ENCODE results near the gene CATSPERD. TPM values are rescaled to one million over a fixed set of nuclear protein-coding genes. Genes with fewer than 3 reads are reported as not detected.
A peak's percentile ranks its signal among the peaks of the same experiment; 100 is the strongest.

The CATSPERD gene
- total and polyA plus RNA-seq, 9 of the 15 experiments (the other 6 are each of a cell fraction or from before 2014, with no cell fraction given) = not detected

DNA sequence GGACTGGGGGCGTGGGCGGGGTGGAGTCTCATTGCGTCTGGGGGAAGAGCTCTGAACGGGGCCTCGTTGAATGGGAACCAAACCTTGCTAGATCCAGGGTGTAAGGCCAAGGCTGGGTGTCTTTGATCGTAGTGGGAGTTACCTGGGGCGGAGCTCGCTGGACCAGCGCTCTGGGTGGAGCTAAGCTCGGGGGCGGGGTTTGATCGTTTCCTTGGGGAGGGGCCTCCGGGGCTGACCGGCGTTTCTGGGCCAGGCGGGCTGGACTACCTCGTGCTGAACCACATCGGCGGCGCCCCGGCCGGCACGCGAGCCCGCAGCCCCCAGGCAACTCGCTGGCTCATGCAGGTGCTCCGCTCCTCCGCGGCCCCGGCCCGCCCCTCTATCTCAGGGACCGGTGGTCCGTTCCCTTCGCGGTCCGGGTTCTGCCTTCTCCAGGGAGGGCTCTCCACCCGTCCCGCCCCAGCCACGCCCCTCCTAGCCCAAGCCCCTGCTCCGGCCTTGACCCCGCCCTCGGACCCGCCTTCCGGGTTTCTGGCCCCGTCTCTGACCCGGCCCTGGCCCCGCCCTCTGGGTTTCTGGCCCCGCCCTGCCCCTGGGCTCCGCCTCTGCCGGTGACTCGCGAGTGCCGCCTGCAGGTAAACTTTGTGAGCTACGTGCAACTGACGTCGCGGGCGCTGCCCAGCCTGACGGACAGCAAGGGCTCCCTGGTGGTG, 33.6 kb upstream of the CATSPERD start (continued):
- no peak for TF ChIP-seq FOSL1 (tag; conservative IDR thresholded peaks at IDR 0.05)
- no peak for TF ChIP-seq ZNF408 (CRISPR knock-in tag; IDR thresholded peaks at IDR 0.05; ENCODE audit: low read depth)
- no peak for TF ChIP-seq MAFG (tag; conservative IDR thresholded peaks at IDR 0.05)
- TF ChIP-seq TSC22D4 (tag; IDR thresholded peaks at IDR 0.05) = no peak
- TF ChIP-seq SMARCB1 (IDR thresholded peaks at IDR 0.05; ENCODE audit: insufficient read length, low read depth) = no peak
- TF ChIP-seq XRCC5 (IDR thresholded peaks at IDR 0.05; ENCODE audit: low read depth, low read length) = peak; percentile 83; the same call in 1 of the 2 replicates
- no peak for TF ChIP-seq ZNF583 (CRISPR knock-in tag; IDR thresholded peaks at IDR 0.05)
- TF ChIP-seq BRD4 (IDR thresholded peaks at IDR 0.05) = no peak
- TF ChIP-seq MAFK (IDR thresholded peaks at IDR 0.05; ENCODE audit: low read length) = no peak
- peak; percentile 91 for TF ChIP-seq FIP1L1 (IDR thresholded peaks at IDR 0.05; ENCODE audit: low read depth, low read length, poor library complexity, severe bottlenecking)
- peak in 1 of 2 experiments; percentile 95 for TF ChIP-seq MAZ (CRISPR knock-in tag; conservative IDR thresholded peaks at IDR 0.05 in 1 of 2, IDR thresholded peaks at IDR 0.05 in 1 of 2)
- TF ChIP-seq RHOXF2B (CRISPR knock-in tag; conservative IDR thresholded peaks at IDR 0.05) = no peak
- no peak for TF ChIP-seq KDM5B (IDR thresholded peaks at IDR 0.05; ENCODE audit: insufficient replicate concordance, low read depth, low read length)
- no peak for TF ChIP-seq RAD51 (IDR thresholded peaks at IDR 0.05; ENCODE audit: borderline replicate concordance, low read depth)
- TF ChIP-seq MAFF (IDR thresholded peaks at IDR 0.05; ENCODE audit: low read length) = no peak
- TF ChIP-seq, protein P1, sequence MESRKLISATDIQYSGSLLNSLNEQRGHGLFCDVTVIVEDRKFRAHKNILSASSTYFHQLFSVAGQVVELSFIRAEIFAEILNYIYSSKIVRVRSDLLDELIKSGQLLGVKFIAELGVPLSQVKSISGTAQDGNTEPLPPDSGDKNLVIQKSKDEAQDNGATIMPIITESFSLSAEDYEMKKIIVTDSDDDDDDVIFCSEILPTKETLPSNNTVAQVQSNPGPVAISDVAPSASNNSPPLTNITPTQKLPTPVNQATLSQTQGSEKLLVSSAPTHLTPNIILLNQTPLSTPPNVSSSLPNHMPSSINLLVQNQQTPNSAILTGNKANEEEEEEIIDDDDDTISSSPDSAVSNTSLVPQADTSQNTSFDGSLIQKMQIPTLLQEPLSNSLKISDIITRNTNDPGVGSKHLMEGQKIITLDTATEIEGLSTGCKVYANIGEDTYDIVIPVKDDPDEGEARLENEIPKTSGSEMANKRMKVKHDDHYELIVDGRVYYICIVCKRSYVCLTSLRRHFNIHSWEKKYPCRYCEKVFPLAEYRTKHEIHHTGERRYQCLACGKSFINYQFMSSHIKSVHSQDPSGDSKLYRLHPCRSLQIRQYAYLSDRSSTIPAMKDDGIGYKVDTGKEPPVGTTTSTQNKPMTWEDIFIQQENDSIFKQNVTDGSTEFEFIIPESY (CRISPR knock-in tag; IDR thresholded peaks at IDR 0.05) = no peak
- TF ChIP-seq CEBPB (tag; IDR thresholded peaks at IDR 0.05) = no peak
- peak; percentile 99 for TF ChIP-seq ZFP36 (IDR thresholded peaks at IDR 0.05; ENCODE audit: low read depth, low read length, partially characterized antibody)
- TF ChIP-seq ZBED1 (IDR thresholded peaks at IDR 0.05) = no peak
- TF ChIP-seq NR2F6 (CRISPR knock-in tag; IDR thresholded peaks at IDR 0.05) = no peak

Measured in K562 (cell line).